ENCODE data around the gene ENTPD3.

ENTPD3 gene

GRCh38 chr3:40404591-40405198, 17.7 kb downstream of the ENTPD3 start:
- no peak for DNase-seq (ENCODE audit: low read depth in 2 of 2)

DNA sequence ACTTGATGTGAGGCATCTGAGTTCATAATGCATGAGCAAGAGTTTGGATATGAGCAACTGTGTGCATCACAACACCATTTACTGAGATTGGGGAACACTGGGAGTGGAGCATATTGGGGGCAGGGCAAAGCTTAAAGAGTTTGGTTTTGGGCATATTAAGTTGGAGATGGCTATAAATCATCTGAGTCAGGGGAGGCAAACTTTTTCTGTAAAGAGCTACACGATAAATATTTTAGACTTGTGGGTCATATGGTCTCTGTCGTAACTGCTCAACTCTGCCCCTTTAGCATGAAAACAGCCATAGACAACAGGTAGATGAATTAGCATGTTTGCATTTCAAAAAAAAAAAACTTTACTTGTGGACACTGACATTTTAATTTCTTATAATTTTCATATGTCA, 20.0 kb downstream of the ENTPD3 start:
- DNase-seq (ENCODE audit: low read depth in 2 of 2), result no peak

GRCh38 chr3:40407611-40408010, 20.6 kb downstream of the ENTPD3 start:
- no peak for DNase-seq (ENCODE audit: low read depth in 2 of 2)

DNA sequence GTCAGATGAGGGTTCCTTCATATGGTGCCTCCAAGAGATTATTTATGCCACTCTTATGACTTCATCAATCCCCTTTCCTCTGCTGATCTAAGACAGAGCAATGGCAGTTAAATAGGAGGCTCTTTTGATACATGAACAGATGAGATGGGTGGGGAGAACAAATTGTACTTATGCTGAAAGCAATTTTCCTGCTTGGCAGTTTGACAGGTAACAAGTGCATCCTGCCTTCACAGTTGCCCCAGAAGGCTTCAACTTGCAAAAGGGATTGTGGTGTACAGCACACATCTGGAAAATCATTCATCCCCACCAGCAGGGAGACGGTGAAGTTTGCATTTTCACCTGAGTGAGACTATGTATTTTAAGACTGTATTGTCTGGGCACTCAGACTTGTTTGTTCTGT, 27.3 kb downstream of the ENTPD3 start:
- no peak for DNase-seq (ENCODE audit: low read depth in 2 of 2)

DNA sequence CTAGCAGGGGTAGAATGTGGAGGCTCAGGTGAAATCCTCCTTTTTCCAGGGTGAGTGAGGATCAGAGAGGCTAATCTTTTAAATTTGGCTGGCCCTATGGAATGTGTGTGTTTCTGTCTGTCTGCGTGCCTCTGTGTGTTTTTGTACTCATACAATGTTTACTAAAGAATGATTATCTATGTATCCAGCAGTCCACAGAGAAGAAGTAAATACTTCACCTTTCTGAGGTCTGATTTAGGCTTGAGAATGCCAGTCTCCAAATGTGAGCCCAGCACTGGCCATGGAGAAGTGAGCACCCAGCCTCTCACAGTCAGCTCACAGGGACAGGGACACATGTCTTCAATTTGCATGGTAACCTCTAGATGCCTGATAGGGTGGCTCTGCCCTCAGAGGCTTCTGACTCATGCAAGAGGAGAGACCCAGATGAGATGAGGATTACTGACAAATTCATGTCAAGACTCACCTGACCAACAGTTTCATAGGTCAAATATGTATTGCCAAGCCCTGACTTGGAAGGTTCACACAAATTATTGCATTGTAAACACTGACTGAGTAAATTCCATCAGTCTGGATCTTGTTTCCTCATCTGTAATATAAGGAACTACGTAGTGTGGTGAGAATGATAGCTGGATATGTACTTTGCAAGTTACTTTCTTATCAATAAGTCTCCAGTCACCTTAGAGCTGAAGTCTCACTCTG, 31.0 kb downstream of the ENTPD3 start:
- no peak for DNase-seq (ENCODE audit: low read depth in 2 of 2)

GRCh38 chr3:40422861-40423260, 35.9 kb downstream of the ENTPD3 start:
- no peak for DNase-seq (ENCODE audit: low read depth in 2 of 2)

DNA sequence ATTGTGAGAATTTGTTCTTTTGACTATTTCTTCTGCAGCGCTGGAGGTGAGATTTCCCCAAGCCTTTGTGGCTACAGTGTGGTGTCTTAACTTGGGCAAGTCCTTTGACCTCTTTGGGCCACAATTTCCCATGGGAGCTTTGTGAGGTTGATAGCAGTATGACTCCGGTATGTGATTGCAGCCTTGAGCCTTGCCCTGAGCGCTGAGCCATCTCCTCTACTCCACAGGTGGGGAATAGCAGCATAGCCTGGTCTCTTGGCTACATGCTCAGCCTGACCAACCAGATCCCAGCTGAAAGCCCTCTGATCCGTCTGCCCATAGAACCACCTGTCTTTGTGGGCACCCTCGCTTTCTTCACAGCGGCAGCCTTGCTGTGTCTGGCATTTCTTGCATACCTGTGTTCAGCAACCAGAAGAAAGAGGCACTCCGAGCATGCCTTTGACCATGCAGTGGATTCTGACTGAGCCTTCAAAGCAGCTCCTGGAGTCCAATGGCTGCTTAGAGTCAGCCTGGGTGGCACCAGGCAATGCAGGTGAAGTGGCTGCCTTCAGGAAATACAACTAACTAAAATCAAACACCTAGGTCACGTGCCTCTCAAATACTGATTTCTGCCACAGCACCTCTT, 40.2 kb downstream of the ENTPD3 start:
- DNase-seq (ENCODE audit: low read depth in 2 of 2), result no peak

GRCh38 chr3:40432793-40433192, 45.8 kb downstream of the ENTPD3 start:
- DNase-seq (ENCODE audit: low read depth in 2 of 2), result no peak

- DNase-seq (ENCODE audit: low read depth in 2 of 2), result no peak
Measured at GRCh38 chr3:40437889-40438288, 50.9 kb downstream of the ENTPD3 start.

GRCh38 chr3:40445062-40445461, 58.1 kb downstream of the ENTPD3 start:
- DNase-seq (ENCODE audit: low read depth in 2 of 2), result no peak

DNA sequence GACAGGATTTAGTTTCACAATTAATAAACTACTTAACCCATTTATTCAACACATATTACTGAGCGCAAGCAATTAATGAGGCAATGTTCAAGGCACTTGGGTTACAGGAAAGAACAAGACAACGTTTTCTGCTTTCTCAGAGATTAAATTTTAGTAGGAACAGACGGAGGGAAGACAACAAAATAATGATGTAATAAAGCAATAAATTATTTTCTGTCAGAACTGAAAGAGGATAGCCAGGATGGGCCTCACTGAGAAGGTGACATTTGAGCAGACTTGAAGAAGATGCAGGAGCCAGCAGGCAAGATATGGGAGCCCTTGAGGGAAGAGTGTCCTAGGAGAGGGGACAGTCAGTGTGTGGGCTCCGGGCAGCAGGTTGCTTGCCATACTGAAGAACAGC, 58.9 kb downstream of the ENTPD3 start:
- DNase-seq (ENCODE audit: low read depth in 2 of 2), result no peak

DNA sequence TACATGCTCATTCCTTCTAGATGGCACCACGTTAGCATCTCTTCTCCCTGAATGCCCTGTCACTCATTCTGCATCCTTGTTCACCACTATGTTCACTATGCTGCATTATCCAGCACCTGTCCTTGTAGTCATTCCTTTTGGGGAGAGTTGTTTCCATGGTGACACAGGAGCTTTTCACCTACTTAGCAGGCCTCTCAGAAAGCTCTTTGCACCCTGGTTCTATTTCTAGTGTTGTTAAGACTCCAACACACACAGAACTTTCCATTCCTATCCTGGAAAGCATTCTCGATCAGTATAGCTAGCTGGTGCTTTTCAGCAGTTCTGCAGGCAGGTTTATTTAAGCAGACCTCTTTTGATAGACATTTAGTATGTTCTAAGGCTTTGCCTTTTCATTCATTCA, 63.5 kb downstream of the ENTPD3 start:
- no peak for DNase-seq (ENCODE audit: low read depth in 2 of 2)

DNA sequence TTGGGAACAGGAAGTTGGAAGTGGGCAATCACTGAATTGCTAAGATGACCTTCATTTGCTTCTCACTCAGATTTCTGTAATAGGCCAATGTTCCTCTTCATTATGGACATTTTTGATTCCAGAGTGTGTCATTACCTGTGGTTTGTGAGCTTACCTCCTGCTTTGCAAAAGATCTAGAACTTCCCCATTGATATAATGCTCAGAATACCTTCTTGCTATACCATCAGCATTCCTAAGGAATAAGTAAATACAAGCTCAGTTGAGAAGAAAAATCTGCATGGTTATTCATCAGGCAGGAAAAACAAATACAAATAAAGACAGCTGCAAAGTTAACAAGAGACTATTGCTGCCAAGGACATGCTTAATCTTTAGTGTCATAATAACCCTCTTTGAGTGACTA, 64.6 kb downstream of the ENTPD3 start:
- no peak for DNase-seq (ENCODE audit: low read depth in 2 of 2)

- DNase-seq (ENCODE audit: low read depth in 2 of 2), result no peak
Measured at GRCh38 chr3:40452057-40452456, 65.1 kb downstream of the ENTPD3 start.

DNA sequence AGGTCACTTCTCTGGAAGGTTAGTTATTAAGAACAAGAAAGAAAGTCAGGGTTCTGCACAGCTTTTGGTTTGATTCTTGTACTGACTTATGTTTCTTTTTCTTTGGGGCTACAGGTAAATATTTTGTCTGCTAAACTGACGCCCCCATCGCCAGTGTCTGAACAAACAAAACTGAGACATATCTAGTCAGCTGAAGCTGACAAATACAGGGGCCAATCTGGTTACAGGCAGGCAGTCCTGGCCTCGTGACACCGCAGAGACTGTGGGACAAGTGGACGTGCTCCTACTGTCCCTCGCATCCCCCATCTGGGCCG, 65.5 kb downstream of the ENTPD3 start:
- no peak for DNase-seq (ENCODE audit: low read depth in 2 of 2)

DNA sequence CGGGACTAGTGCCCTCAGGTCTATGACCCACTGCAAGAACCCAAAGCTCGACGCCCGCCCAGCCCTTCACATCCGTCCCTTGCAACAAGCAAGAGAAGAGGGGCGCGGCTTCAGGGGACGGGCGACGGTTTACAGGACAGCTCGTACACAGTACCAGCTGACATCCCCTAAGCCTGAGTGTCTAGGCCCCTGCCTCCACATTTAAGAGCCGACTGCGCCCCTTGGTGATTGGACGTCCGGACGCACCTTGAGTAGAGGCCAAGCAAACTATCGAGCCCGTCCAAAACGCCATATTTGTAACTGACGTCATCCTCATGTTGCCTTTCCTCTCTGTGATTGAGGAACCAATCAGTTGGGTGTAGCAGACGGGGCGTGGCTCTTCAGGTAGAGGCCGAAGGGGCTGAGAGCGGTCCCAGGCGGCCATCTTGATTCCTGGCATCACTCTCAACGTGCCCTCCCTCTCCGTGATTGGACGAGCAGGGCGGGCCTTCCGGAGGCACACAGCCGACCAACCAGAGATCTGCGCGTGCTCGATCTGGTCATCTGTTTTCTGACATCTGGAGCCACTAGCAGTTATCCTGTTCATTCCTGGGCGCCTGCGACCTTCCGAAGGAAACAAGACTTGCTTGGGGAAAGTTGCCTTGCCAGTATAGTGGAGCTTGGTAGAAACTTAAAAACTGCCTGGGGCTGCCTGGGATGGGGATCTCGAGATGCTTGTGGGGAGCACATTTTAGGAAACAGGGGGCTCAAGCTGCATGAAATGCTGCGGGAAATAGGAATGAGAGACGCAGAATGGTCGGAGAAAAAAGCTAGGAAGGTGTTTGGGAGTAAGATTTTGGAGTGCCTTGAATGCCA, 66.1 kb downstream of the ENTPD3 start:
- peak; percentile 95 to 96 for DNase-seq (ENCODE audit: low read depth in 2 of 2)

DNA sequence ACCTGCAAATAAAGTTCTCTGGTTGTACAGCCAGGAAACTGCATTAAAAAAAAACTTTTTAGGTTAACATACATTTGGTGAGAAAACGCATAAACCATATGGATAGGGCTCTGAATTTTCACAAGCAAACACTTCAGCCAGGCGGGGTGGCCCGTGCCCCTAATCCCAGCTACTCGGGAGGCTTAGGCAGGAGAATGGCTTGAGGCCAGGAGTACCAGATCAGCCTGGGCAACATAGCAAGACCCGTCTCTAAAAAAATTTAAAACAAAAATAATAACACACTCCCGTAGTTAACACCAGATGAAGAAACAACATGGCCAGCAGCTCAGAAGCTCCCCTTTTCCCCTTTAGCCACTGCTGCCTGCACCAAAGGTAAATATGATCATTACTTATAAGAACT, 66.9 kb downstream of the ENTPD3 start:
- no peak for DNase-seq (ENCODE audit: low read depth in 2 of 2)

DNA sequence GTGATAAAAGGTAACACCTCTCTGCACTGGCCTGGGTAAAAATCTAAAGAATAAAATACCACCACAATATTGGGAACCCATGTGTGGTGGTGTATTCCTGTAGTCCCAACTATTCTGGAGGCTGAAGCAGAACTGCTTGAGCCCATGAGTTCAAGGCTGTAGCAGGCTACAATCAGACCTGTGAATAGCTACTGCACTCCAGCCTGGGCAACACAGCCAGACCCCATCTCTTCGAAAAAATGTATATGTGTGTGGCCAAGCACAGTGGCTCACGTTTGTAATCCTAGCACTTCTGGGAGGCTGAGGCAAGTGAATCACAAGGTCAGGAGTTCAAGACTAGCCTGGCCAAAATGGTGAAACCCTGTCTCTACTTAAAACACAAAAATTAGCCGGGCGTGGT, 68.3 kb downstream of the ENTPD3 start:
- no peak for DNase-seq (ENCODE audit: low read depth in 2 of 2)

DNA sequence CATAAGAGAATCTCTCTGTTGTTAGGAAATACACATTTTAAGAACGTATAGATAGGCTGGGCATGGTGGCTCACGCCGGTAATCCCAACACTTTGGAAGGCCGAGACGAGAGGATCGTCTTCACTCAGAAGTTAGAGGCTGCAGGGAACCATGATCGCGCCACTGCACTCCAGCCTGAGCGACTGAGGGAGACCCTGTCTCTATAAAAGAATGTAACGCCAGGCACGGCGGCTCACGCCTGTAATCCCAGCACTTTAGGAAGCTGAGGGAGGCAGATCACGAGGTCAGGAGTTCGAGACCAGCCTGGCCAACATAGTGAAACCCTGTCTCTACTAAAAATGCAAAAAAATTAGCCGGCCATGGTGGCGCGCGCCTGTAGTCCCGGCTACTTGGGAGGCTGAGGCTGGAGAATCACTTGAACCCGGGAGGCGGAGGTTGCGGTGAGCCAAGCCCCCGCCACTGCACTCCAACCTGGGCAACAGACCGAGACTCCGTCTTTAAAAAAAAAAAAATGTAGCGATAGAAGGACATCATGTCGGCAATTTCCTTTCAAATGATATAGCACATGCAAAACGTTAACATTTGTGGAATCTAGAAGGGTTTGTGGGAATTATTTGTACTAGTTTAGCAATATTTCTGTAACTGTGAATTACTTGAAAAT, 69.4 kb downstream of the ENTPD3 start:
- no peak for DNase-seq (ENCODE audit: low read depth in 2 of 2)

DNA sequence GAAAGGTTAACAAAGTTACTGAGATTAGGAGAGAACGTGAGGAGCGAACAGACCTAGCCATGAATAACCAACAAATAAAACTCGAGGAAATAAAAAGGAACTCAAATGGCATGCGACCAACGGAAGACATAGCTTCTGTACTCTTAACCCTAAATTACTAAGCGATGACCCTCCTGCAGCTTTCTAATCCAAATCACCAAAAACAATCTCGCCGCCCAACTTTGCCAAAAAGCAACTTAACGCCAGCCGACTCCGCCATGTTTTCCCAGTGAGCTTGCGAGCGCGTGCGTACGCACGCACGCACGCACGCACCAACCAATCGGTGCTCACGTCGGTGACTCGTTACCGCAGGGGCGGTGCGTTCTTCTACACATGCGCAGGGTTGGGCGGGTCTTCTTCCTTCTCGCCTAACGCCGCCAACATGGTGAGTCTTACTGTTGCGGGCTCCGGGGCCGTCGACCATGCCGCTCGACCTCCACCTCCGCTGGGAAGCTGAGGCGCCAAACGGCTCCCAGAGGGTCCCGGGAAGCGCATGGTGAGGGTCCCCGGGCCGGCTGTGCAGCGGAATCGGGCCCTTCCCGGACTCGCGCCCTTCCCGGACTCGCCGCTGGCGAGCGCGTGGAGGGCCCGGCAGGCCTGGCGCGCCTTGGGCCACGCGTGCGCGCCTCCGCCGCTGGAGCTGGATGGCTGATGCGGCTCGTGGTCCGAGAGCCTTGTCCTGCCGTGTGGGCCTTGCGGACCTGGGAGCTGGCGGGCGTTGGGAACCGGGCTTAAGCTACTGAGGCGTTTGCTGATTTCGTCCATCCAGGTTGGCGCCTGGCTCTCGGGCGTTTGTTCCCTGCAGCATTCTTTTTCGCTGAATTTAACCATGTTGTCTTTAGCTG, 70.2 kb downstream of the ENTPD3 start, which contains the start of gene RPL14:
Gene RPL14 (plus strand): TSS at position 400 of the 884 bp plus-strand sequence. CDS start 133 bp downstream, at position 533.
- peak; percentile 92 to 96 for DNase-seq (ENCODE audit: low read depth in 2 of 2)

DNA sequence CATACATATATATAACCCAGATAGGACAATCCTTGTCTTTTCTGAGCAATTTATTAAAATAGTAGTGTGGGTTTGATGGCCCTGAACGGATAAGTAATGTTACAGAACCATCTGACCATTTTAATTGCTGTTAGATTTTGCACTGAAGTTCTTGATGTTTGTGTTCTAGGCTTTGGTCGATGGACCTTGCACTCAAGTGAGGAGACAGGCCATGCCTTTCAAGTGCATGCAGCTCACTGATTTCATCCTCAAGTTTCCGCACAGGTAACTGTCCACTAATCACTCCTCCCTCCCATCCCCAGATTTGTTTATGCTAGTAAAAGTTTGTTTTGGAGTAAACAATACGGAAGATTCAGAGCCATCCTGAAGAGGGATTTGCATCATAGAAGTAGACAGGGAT, 71.5 kb downstream of the ENTPD3 start:
- no peak for DNase-seq (ENCODE audit: low read depth in 2 of 2)
